ENCODE data around the gene SGMS1. TPM values are rescaled to one million over a fixed set of nuclear protein-coding genes. Genes with fewer than 3 reads are reported as not detected.
"Not testable (repeated sequence)": the region's sequence is repeated elsewhere in the genome, so short reads cannot be mapped to it uniquely, and the experiment has no call there.

Gene SGMS1
- total RNA-seq, 1 donor: 30.2 TPM

DNA sequence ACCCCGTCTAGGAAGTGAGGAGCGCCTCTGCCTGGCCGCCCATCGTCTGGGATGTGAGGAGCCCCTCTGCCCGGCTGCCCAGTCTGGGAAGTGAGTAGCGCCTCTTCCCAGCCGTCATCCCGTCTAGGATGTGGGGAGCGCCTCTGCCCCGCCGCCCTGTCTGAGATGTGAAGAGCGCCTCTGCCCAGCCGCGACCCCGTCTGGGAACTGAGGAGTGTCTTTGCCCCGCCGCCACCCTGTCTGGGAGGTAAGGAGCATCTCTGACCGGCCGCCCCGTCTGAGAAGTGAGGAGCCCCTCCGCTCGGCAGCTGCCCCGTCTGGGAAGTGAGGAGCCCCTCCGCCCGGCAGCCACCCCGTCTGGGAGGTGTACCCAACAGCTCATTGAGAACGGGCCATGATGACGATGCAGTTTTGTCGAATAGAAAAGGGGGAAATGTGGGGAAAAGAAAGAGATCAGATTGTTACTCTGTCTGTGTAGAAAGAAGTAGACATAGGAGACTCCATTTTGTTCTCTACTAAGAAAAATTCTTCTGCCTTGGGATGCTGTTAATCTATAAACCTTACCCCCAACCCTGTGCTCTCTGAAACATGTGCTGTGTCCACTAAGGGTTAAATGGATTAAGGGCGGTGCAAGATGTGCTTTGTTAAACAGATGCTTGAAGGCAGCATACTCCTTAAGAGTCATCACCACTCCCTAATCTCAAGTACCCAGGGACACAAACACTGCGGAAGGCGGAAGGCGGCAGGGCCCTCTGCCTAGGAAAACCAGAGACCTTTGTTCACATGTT is 267.9 kb downstream of the SGMS1 start:
- DNase-seq (ENCODE audit: low read depth in 2 of 3, low spot score in 2 of 3): not testable (repeated sequence)

- DNase-seq (ENCODE audit: low read depth in 2 of 3, low spot score in 2 of 3): no peak
Measured at GRCh38 chr10:50351483-50352146, 272.1 kb downstream of the SGMS1 start.

- DNase-seq (ENCODE audit: low read depth in 2 of 3, low spot score in 2 of 3): no peak
Measured at GRCh38 chr10:50350366-50350765, 273.4 kb downstream of the SGMS1 start.

DNA sequence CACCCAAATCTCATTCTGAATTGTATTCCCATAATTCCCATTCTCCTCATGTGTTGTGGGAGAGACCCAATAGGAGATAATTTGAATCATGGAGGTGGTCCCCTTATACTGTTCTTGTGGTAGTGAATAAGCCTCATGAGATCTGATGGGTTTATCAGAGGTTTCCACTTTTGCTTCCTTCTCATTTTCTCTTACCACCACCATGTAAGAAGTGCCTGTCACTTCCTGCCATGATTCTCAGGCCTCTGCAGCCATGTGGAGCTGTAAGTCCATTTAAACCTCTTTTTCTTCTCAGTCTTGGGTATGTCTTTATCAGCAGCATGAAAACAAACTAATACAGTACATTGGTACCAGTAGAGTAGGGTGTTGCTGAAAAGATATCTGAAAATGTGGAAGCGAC is 274.2 kb downstream of the SGMS1 start:
- no peak for DNase-seq (ENCODE audit: low read depth in 2 of 3, low spot score in 2 of 3)

GRCh38 chr10:50347394-50347802 is 276.4 kb downstream of the SGMS1 start:
- no peak for DNase-seq (ENCODE audit: low read depth in 2 of 3, low spot score in 2 of 3)

DNA sequence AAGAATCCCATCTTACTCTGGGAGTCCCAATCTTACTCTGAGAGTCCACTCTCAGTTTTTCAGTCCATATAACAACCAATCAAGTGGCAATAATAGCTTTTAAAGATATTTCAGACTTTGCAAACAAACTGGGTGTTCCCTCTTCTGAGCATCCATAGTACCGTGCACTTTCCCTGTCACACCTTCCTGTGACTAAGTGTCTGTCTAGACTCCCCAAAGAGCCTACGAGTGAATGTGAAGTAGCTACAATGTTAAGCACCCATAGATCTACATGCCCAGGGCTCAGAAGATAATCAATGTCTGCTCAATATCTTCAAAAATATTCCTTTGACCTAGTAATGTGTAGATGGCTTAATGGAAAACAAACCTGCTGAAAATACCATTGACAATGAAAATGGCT is 276.8 kb downstream of the SGMS1 start:
- DNase-seq (ENCODE audit: low read depth in 2 of 3, low spot score in 2 of 3): no peak

DNA sequence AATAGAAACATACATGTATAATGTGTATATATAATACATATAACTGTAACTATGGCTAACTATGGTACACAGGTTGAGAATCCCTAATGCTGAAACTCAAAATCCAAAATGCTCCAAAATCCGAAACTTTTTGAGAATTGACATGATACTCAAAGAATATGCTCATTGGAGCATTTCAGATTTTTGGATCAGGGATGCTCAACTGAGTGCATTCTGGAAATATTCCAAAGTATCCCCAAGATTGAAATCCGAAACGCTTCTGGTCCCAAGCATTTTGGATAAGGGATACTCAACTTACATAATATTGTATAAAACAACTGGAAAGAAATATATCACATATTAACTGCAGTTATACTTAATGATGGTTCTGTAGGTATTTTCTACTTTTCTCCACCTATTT is 278.2 kb downstream of the SGMS1 start:
- no peak for DNase-seq (ENCODE audit: low read depth in 2 of 3, low spot score in 2 of 3)

DNA sequence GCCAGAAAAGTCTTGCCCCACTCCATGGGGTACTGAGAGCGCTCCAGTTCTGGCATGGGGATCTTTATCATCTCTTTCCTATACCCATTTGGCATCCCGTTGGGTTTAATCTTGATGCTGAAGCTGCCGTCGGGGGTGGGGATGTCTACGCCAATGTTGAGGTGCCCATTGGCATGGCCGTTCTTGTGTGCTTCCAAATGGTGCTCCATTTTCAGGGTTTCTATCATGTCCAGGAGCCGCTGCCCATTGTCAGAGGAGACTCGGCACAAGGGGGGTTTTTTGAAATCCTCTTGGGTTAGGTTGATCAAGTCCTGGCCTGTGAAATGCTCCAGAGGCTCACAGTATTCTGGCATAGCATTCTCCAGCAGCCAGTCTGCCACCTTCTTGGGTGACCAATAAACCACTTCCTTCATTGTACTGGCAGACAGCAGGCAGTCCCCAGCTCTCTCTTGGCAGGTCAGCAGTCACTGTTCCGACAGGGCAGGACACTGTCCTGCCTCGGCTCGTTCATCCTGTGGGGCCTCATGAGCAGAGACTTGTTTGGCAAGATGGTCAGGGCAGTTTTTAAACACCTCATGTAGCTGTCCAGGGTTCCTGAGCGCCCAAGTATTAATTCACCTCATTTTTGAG is 279.9 kb downstream of the SGMS1 start:
- DNase-seq (ENCODE audit: low read depth in 2 of 3, low spot score in 2 of 3): no peak

GRCh38 chr10:50341987-50342386 is 281.8 kb downstream of the SGMS1 start:
- DNase-seq (ENCODE audit: low read depth in 2 of 3, low spot score in 2 of 3): no peak

GRCh38 chr10:50336140-50336539 is 287.6 kb downstream of the SGMS1 start:
- peak in 1 of 3 donors; percentile 17 for DNase-seq (ENCODE audit: low read depth in 2 of 3, low spot score in 2 of 3)

DNA sequence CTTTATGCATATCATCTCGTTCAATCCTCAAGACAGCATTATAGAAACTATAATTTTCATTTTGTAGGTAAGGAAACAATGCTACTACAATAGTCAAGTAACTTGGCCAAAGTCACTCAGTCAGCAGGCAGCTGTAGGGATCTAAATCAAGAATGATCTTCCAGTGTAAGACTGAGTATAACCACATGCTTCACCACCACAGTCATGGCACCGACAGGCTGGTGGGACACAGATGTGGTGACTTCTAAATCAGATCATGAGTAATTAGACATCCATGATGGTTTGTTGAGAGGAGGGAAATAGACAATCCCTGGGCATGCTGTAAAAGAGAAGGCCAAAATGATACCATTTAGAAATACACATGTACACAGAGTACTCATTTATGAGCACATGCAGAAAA is 288.4 kb downstream of the SGMS1 start:
- DNase-seq (ENCODE audit: low read depth in 2 of 3, low spot score in 2 of 3): no peak

DNA sequence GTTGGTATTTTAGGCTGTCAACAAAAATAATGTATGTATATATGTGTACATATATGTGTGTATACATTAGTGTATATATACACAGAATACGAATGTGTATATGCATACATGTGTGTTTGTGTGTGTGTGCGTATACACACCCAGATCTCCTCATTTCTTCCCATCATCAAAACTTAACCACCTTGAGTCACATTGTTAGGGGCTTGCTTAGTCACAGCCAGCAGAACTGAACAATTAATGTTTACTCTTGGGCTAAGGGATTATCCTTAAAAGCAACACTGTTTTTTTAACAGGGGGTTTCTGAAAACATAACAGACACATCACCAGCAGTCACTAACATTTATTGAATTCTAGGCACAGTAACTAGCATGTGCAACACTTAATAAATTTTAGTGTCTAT is 289.5 kb downstream of the SGMS1 start:
- DNase-seq (ENCODE audit: low read depth in 2 of 3, low spot score in 2 of 3): no peak

DNA sequence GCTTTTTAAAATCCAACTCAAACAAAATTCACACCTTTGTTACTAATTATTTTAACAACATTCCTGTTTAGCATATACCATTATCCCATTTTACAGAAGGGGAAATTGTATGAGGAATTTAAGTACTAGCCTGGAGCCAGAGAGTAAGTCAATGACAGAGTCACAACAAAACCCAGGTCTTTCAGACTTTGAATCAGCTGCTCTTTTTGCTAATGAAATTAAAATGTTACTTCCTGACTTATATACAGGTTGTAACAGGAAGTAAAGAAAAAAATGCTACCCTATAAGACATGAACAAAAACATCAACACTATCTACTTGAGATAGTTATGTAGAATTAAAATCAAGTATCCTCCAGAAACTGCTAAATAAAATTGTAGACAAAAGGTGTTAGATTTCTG is 289.9 kb downstream of the SGMS1 start:
- no peak for DNase-seq (ENCODE audit: low read depth in 2 of 3, low spot score in 2 of 3)

GRCh38 chr10:50332108-50332842 is 291.5 kb downstream of the SGMS1 start:
- DNase-seq (ENCODE audit: low read depth in 2 of 3, low spot score in 2 of 3): no peak

DNA sequence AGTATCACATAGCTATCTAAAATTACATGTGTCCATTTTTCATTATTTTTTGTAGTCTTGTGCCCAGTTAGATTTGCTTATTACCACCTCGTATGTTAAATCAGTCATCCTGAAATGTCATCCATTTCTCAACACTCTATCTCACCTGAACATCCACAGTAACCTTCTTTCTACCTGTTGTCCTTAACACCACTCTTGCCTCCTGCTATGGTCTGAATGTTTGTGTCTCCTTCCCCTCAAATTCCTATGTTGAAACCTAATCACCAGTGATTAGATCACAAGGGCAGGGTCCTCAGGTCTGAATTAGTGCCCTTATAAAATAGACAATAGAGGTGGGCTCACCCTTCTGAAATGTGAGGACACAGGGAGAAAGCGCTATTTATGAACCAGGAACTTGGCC is 292.3 kb downstream of the SGMS1 start:
- DNase-seq (ENCODE audit: low read depth in 2 of 3, low spot score in 2 of 3): no peak

DNA sequence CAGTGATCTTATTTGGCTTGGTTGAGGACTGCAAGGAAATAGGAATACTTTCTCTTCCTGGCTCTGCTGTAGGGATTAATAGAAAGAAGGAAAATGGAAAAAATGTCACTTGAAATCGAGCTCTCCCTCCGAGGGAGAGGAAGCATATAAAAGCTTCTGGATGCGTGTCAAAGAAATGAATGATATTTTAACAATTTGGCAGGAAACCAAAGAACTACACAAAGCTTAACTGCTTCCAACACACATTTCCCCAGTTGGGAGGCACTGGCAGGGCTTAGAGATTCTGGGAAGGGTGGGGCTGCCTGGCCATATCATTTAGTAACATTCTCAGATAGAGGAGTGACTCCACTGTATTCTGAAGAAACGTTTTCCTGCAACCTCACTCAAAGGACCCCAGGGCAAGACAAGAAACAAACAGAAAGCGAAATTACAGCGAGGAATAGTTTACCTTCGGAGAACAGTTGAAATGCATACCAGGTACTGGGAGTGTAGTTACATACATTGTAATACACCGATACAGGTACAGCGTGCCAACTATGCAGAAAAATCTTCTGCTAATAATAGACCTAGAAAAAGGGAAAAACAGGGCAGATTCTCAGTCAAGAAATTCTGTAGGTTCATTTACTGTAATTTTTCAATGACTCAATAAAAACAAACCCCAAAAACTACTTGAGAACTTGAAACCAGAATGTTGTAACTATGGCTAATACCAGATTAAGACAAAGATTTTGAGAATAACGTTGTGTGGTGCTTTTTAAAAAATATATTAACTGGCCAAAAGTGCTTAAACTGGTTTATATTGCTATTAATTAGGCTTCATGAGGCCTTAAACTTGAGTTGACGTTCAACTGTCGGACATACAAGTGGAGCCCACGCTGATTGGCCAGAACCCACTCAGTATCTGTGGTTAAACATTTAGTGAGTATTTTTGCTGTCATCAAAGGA is 296.7 kb downstream of the SGMS1 start:
- peak in 1 of 3 donors; percentile 71 for DNase-seq (ENCODE audit: low read depth in 2 of 3, low spot score in 2 of 3)

GRCh38 chr10:50326172-50326555 is 297.6 kb downstream of the SGMS1 start:
- no peak for DNase-seq (ENCODE audit: low read depth in 2 of 3, low spot score in 2 of 3)

DNA sequence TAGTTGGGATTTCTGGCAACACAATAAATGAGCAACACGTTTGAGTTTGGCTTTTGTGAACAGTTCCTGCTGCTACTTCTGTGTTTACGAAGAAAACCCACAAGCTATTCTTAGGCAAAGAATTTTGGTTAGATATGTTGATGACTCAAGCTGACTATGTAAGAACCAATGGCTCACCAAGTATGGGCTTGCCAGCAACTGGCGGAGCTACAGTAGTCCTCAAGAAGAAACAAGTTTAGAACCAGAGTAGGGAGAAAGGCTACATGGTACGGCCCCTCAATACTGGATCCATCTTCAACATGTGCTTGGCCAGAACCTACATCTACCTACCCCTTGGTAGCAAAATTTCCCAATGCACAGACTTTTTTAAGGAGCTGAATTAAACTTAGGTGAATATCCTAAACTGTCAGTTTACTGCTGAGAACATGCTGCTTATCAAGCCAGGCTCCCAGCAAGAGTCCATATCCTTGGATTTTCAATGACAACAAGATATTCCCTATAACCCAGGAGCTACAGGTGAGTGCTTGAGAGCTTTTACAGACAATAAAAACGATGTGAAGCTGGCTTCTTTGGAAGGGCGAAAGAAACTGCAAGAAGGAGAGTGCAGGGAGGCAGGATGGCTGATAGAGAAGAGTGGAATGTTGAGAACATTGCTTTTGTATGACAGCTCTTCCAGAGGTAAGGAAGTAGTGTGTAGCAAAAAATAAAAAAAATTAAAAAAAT is 298.1 kb downstream of the SGMS1 start:
- DNase-seq (ENCODE audit: low read depth in 2 of 3, low spot score in 2 of 3): peak in 2 of 3 donors; percentile 33 to 73

DNA sequence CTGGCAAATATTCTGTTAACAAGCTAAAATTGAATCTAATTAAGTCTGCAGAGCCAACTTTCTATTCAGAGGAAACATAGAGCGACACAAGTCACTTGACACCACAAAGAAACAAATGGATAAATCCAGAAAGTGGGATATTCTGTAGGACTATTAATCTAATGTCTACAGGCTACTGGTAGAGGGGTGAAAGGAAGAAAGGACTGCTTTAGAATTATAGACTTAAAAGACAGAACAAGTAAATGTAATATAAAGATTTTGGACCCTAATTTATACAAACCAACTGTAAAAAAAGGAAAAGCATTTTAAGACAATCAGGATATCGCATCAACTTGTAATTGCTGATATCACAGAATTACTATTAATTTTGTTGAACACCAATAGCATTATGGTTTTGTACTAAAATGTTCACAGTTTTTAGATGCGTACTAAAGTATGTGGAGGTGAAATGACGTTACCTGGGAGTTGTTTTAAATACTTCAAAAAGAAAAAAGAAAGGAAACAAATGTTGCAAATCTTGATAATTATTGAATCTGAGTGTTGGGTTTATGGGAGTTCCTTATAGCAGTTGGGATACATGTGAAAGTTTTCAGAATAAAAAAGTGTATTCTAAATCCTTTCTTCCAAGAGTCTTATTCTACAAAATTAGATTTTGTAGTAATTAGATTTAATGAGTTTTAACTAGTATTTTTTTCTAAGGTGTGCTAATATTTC is 298.9 kb downstream of the SGMS1 start:
- DNase-seq (ENCODE audit: low read depth in 2 of 3, low spot score in 2 of 3): no peak

Data from hematopoietic multipotent progenitor cell (in vitro differentiated cells).